Ovary (tissue), 9 donors: ENCODE results near the gene DIRAS1. TPM values are rescaled to one million over a fixed set of nuclear protein-coding genes. Genes with fewer than 3 reads are reported as not detected.

Experiments used
- DNase-seq, 5 donors: peaks; one replicate each; pipeline ENCODE4 v3.0.0-alpha.2; 2019 to 2020
- H3K27ac ChIP-seq, 2 donors: fragments of 200-600 bp; one replicate each; pipeline versions ENCODE4 v1.5.1 to v1.8.0; 2019 to 2022
- H3K27me3 ChIP-seq: fragments of 200-600 bp; one replicate; pipeline ENCODE4 v1.8.0; 2022
- H3K36me3 ChIP-seq: fragments of 200-600 bp; sonication (generic); one replicate; pipeline ENCODE4 v1.5.1; 2019
- H3K4me1 ChIP-seq: one replicate; pipeline ENCODE4 v1.8.1; 2013; ENCODE audit warnings: mild to moderate bottlenecking, moderate library complexity; ENCODE audit not compliant: insufficient read depth
- H3K4me3 ChIP-seq: fragments of 200-600 bp; sonication (generic); one replicate; pipeline ENCODE4 v1.5.1; 2017
- H3K9me3 ChIP-seq, 2 donors: fragments of 200-600 bp in 1 of 2; sonication (generic) in 1 of 2; one replicate each; pipeline versions ENCODE4 v1.5.1 to v1.8.1; 2013 to 2019; ENCODE audit warnings: mild to moderate bottlenecking in 1 of 2, moderate library complexity in 1 of 2
- CTCF ChIP-seq, 3 donors: fragments of 450-650 bp in 2 of 3; fragments of 200-600 bp in 1 of 3; IDR thresholded peaks; one replicate each; pipeline versions ENCODE4 v1.5.1 to v1.8.0; 2016 to 2022; ENCODE audit warnings: antibody characterized with exemption in 3 of 3, mild to moderate bottlenecking in 1 of 3
- EP300 ChIP-seq: sonication (generic); formaldehyde crosslinking; IDR thresholded peaks from one replicate; pipeline ENCODE4 v1.6.1; 2017; ENCODE audit warnings: antibody characterized with exemption
- POLR2A ChIP-seq: fragments of 450-650 bp; IDR thresholded peaks from one replicate; pipeline ENCODE4 v1.6.1; 2017; ENCODE audit warnings: antibody characterized with exemption, mild to moderate bottlenecking, moderate library complexity
- WGBS, 3 donors: extraction: QIAGEN DNeasy Blood & Tissue Kit in 1 of 3; methylation state at CpG; one replicate each; pipeline versions ENCODE4 v1.1.5 to v1.1.7; 2013 to 2017; 5-methylcytosine and 5-hydroxymethylcytosine counted together
- intact Hi-C, 4 donors: fragments of 100-400 bp; cut with DNase I; formaldehyde crosslinking; loops; one replicate each; pipeline versions ENCODE4 v1.11.0 to v1.15.1; 2022 to 2023
- polyA plus RNA-seq, 2 donors: library from polyadenylated mRNA; stranded (reverse); fragments of 200-250 nt in 1 of 2; fragments of 350-450 nt in 1 of 2; fragmentation: Illumina TruSeq in 1 of 2; extraction: RNeasy Lipid Tissue Mini Kit (QIAGEN cat#74804) in 1 of 2; gene quantifications; one replicate each; pipeline ENCODE4 v1.2.3, GENCODE V29; 2013 to 2014
- total RNA-seq, 7 donors: library from RNA; depleted of rRNA in 2 of 7; stranded (reverse); fragments of >200 nt in 2 of 7; fragmentation: NEBNext Ultra II Directional in 3 of 7; extraction: Animal tissue kit (Norgen Biotek cat#: 25700) in 3 of 7; gene quantifications; one replicate each; pipeline versions ENCODE4 v1.1.0 to v1.2.4, GENCODE V29; 2016 to 2023
- donor health status: DM: no; HTN: no; CAD: no; lungs with moderate emphysema.
- donor health status: DM: no; HTN: no; CAD: no.
- donor health status: Bipolar disorder and iron deficiency.
- donor health status: DM: yes; HTN: yes; CAD: no.
- donor health status: DM: no; HTN: no; CAD: no.
- donor health status: DM: yes; HTN: yes; CAD: no.

The DIRAS1 gene
- total and polyA plus RNA-seq, 9 donors: 0.24 to 16.0 (median 5.7) TPM

GRCh38 chr19:2754659-2755447, 33.7 kb upstream of the DIRAS1 start:
- no peaks in the 10 kb centered on the region for H3K27me3 ChIP-seq
- H3K4me3 ChIP-seq: no peak overlapping the region
- H3K27ac ChIP-seq: no peak overlapping the region
- intact Hi-C loops: loop anchor here in 3 of 4 donors (5.0 kb wide), 2 partner anchors 103 to 108 kb away; no protein-coding TSS in a partner anchor
- H3K9me3 ChIP-seq: no peaks in the 10 kb centered on the region
- no peak for DNase-seq
- TF ChIP-seq POLR2A: no peak
- TF ChIP-seq CTCF (IDR thresholded peaks at IDR 0.05): no peak
- H3K4me1 ChIP-seq: no peaks in the 10 kb centered on the region
- WGBS, 3 donors: 83 to 89% (median 85%) methylated on average over 43 of the region's 43 CpGs
- H3K36me3 ChIP-seq: no peaks in the 10 kb centered on the region

GRCh38 chr19:2751438-2751830, 30.3 kb upstream of the DIRAS1 start:
- H3K4me1 ChIP-seq: peaks cover 3% of the 10 kb centered on the region
- no peak overlapping the region for H3K4me3 ChIP-seq
- no peaks in the 10 kb centered on the region for H3K27me3 ChIP-seq
- TF ChIP-seq POLR2A: no peak
- TF ChIP-seq CTCF (IDR thresholded peaks at IDR 0.05): no peak
- TF ChIP-seq EP300: no peak
- WGBS, 3 donors: 78 to 88% (median 81%) methylated on average over 20 to 21 of the region's 21 CpGs
- no peak for DNase-seq
- no peak overlapping the region for H3K27ac ChIP-seq
- intact Hi-C loops: loop anchor here in 3 of 4 donors (5.0 kb wide), 2 partner anchors 99 to 104 kb away; no protein-coding TSS in a partner anchor
- H3K9me3 ChIP-seq: no peaks in the 10 kb centered on the region
- no peaks in the 10 kb centered on the region for H3K36me3 ChIP-seq

- H3K27me3 ChIP-seq: no peaks in the 10 kb centered on the region
- no peaks in the 10 kb centered on the region for H3K36me3 ChIP-seq
- intact Hi-C loops: loop anchor here in 3 of 4 donors (5.0 kb wide), 2 partner anchors 99 to 104 kb away; no protein-coding TSS in a partner anchor
- H3K27ac ChIP-seq: no peak overlapping the region
- DNase-seq: no peak
- H3K4me3 ChIP-seq: no peak overlapping the region
- H3K4me1 ChIP-seq: peaks cover 3% of the 10 kb centered on the region
- TF ChIP-seq CTCF (IDR thresholded peaks at IDR 0.05) (no peak), EP300 (no peak)
- no peaks in the 10 kb centered on the region for H3K9me3 ChIP-seq
- WGBS, 3 donors: 64 to 74% (median 69%) methylated on average over 17 of the region's 17 CpGs
These were observed 29.8 kb upstream of the DIRAS1 start for GRCh38 chr19:2750808-2751437.

- intact Hi-C loops: no loop called here
- TF ChIP-seq EP300 (no peak), CTCF (IDR thresholded peaks at IDR 0.05) (no peak), POLR2A (no peak)
- no peak overlapping the region for H3K4me3 ChIP-seq
- H3K4me1 ChIP-seq: peaks cover 3% of the 10 kb centered on the region
- 73 to 75% (median 73%) methylated on average over 7 of the region's 7 CpGs for WGBS, 3 donors
- no peak overlapping the region for H3K27ac ChIP-seq
- H3K9me3 ChIP-seq: no peaks in the 10 kb centered on the region
- no peaks in the 10 kb centered on the region for H3K27me3 ChIP-seq
- no peak for DNase-seq
- no peaks in the 10 kb centered on the region for H3K36me3 ChIP-seq
These were observed 26.2 kb upstream of the DIRAS1 start for GRCh38 chr19:2747349-2747748.
